Activated T-helper 1 cell treated with anti-CD3 and anti-CD28 coated beads, Interleukin-12 subunit alpha, Interleukin-12 subunit beta, Interleukin-2, Interleukin-4 antibody, amounts not matched to agents 30 ng/mL and 10 ng/mL and 1 ng/mL, durations not matched to agents 14 hours and 24 hours and 36 hours (primary cell): ENCODE measurements around the gene SERPINE1. TPM values are rescaled to one million over a fixed set of nuclear protein-coding genes. Genes with fewer than 3 reads are reported as not detected.
"Not testable (repeated sequence)": the region's sequence is repeated elsewhere in the genome, so short reads cannot be mapped to it uniquely, and the experiment has no call there.

Experiments
- DNase-seq: peaks from one replicate; pipeline ENCODE4 v3.0.0; 2021; ENCODE audit warnings: low spot score
- H3K27ac Mint-ChIP-seq: one replicate; pipeline ENCODE4 v1.8.0; 2021; ENCODE audit warnings: mild to moderate bottlenecking, mixed read lengths
- H3K27me3 Mint-ChIP-seq: one replicate; pipeline ENCODE4 v1.8.0; 2022; ENCODE audit warnings: mild to moderate bottlenecking, moderate library complexity, mixed read lengths; ENCODE audit not compliant: insufficient read depth
- H3K36me3 Mint-ChIP-seq: one replicate; pipeline ENCODE4 v1.8.0; 2021; ENCODE audit warnings: low read depth, mixed read lengths
- H3K4me1 Mint-ChIP-seq: one replicate; pipeline ENCODE4 v1.8.0; 2021; ENCODE audit warnings: low read depth, mixed read lengths
- H3K4me3 Mint-ChIP-seq: one replicate; pipeline ENCODE4 v1.8.0; 2021; ENCODE audit warnings: mild to moderate bottlenecking, moderate library complexity, mixed read lengths
- H3K9me3 Mint-ChIP-seq: one replicate; pipeline ENCODE4 v1.8.0; 2021; ENCODE audit warnings: mixed read lengths
- intact Hi-C: fragments of 100-400 bp; cut with micrococcal nuclease; formaldehyde crosslinking; loops from one replicate; pipeline ENCODE4 v1.15.1; 2024
- total RNA-seq: library from RNA; stranded (reverse); gene quantifications from 2 replicates; pipeline ENCODE4 v1.2.3, GENCODE V29; 2022

The SERPINE1 gene
- total RNA-seq, 1 donor from 2014 or later = 0.36 TPM

GRCh38 chr7:101121631-101121990, 5.3 kb upstream of the SERPINE1 start:
- H3K36me3 Mint-ChIP-seq, DNase-seq, intact Hi-C loops, H3K27ac Mint-ChIP-seq, H3K9me3 Mint-ChIP-seq: not testable (repeated sequence)
- peak overlapping the region; percentile 58 for H3K4me3 Mint-ChIP-seq
- peaks cover 34% of the 10 kb centered on the region for H3K4me1 Mint-ChIP-seq
- peaks cover 35% of the 10 kb centered on the region for H3K27me3 Mint-ChIP-seq

GRCh38 chr7:101121991-101122932, 4.6 kb upstream of the SERPINE1 start:
- no peaks in the 10 kb centered on the region for H3K36me3 Mint-ChIP-seq
- intact Hi-C loops = loop anchor here (2.0 kb wide), 1 partner anchor 15 kb away; no protein-coding TSS in a partner anchor
- DNase-seq = no peak
- no peaks in the 10 kb centered on the region for H3K9me3 Mint-ChIP-seq
- peaks cover 41% of the 10 kb centered on the region for H3K27me3 Mint-ChIP-seq
- H3K27ac Mint-ChIP-seq = peak overlapping the region; percentile 50
- H3K4me1 Mint-ChIP-seq = peaks cover 41% of the 10 kb centered on the region
- peak overlapping the region; percentile 58 for H3K4me3 Mint-ChIP-seq

GRCh38 chr7:101122933-101123702, 3.8 kb upstream of the SERPINE1 start:
- Mint-ChIP-seq H3K4me3 (peak overlapping the region; percentile 1), H3K27ac (no peak overlapping the region), H3K27me3 (peaks cover 47% of the 10 kb centered on the region), H3K4me1 (peaks cover 44% of the 10 kb centered on the region), H3K36me3 (no peaks in the 10 kb centered on the region), H3K9me3 (no peaks in the 10 kb centered on the region)
- intact Hi-C loops = loop anchor here (2.0 kb wide), 1 partner anchor 14 kb away; no protein-coding TSS in a partner anchor
- DNase-seq = no peak

- peaks cover 44% of the 10 kb centered on the region for H3K4me1 Mint-ChIP-seq
- H3K36me3 Mint-ChIP-seq = no peaks in the 10 kb centered on the region
- H3K27me3 Mint-ChIP-seq = peaks cover 43% of the 10 kb centered on the region
- no peak overlapping the region for H3K4me3 Mint-ChIP-seq
- intact Hi-C loops = loop anchor here (2.0 kb wide), 1 partner anchor 13 kb away; no protein-coding TSS in a partner anchor
- no peaks in the 10 kb centered on the region for H3K9me3 Mint-ChIP-seq
- no peak overlapping the region for H3K27ac Mint-ChIP-seq
- DNase-seq = no peak
These were observed 3.2 kb upstream of the SERPINE1 start for GRCh38 chr7:101123703-101124068.

- no peaks in the 10 kb centered on the region for H3K36me3 Mint-ChIP-seq
- H3K9me3 Mint-ChIP-seq = no peaks in the 10 kb centered on the region
- intact Hi-C loops = no loop called here
- DNase-seq = no peak
- H3K4me3 Mint-ChIP-seq = peak overlapping the region; percentile 34
- H3K27me3 Mint-ChIP-seq = peaks cover 47% of the 10 kb centered on the region
- H3K4me1 Mint-ChIP-seq = peaks cover 44% of the 10 kb centered on the region
- H3K27ac Mint-ChIP-seq = peak overlapping the region; percentile 82
These were observed 2.4 kb upstream of the SERPINE1 start for GRCh38 chr7:101124376-101125056.

- peak overlapping the region; percentile 58 for H3K27ac Mint-ChIP-seq
- DNase-seq = no peak
These were observed 784 bp upstream of the SERPINE1 start for GRCh38 chr7:101125989-101126650.

GRCh38 chr7:101127460-101128039, 646 bp downstream of the SERPINE1 start:
- H3K9me3 Mint-ChIP-seq = no peaks in the 10 kb centered on the region
- intact Hi-C loops = no loop called here
- peak overlapping the region; percentile 62 for H3K4me3 Mint-ChIP-seq
- H3K36me3 Mint-ChIP-seq = peaks cover 2% of the 10 kb centered on the region
- peaks cover 36% of the 10 kb centered on the region for H3K4me1 Mint-ChIP-seq
- H3K27ac Mint-ChIP-seq = no peak overlapping the region
- H3K27me3 Mint-ChIP-seq = peaks cover 50% of the 10 kb centered on the region
- DNase-seq = no peak

More at GRCh38 chr7:101125989-101126650, 784 bp upstream of the SERPINE1 start:
- Mint-ChIP-seq H3K4me1 (peaks cover 44% of the 10 kb centered on the region), H3K4me3 (no peak overlapping the region), H3K9me3 (no peaks in the 10 kb centered on the region), H3K27me3 (peaks cover 49% of the 10 kb centered on the region), H3K36me3 (no peaks in the 10 kb centered on the region)
- intact Hi-C loops = no loop called here

- intact Hi-C loops = no loop called here
- no peak overlapping the region for H3K4me3 Mint-ChIP-seq
- H3K27ac Mint-ChIP-seq = no peak overlapping the region
- H3K36me3 Mint-ChIP-seq = peaks cover 2% of the 10 kb centered on the region
- DNase-seq = no peak
- H3K9me3 Mint-ChIP-seq = no peaks in the 10 kb centered on the region
- H3K4me1 Mint-ChIP-seq = peaks cover 34% of the 10 kb centered on the region
- H3K27me3 Mint-ChIP-seq = peaks cover 47% of the 10 kb centered on the region
These were observed 1.3 kb downstream of the SERPINE1 start for GRCh38 chr7:101128040-101128834.

GRCh38 chr7:101129603-101130117, 2.8 kb downstream of the SERPINE1 start:
- Mint-ChIP-seq H3K27ac (no peak overlapping the region), H3K36me3 (peaks cover 2% of the 10 kb centered on the region), H3K4me3 (no peak overlapping the region), H3K27me3 (peaks cover 43% of the 10 kb centered on the region), H3K4me1 (peaks cover 42% of the 10 kb centered on the region), H3K9me3 (no peaks in the 10 kb centered on the region)
- intact Hi-C loops = no loop called here
- DNase-seq = no peak

GRCh38 chr7:101132626-101133600, 6.0 kb downstream of the SERPINE1 start:
- intact Hi-C loops, H3K36me3 Mint-ChIP-seq, DNase-seq, H3K27ac Mint-ChIP-seq, H3K9me3 Mint-ChIP-seq, H3K4me3 Mint-ChIP-seq: not testable (repeated sequence)
- peaks cover 41% of the 10 kb centered on the region for H3K27me3 Mint-ChIP-seq
- peaks cover 32% of the 10 kb centered on the region for H3K4me1 Mint-ChIP-seq
